ENCODE measurements around the gene BBS9.

The BBS9 gene

GRCh38 chr7:33357846-33358245 is 228.5 kb downstream of the BBS9 start:
- no peaks in the 10 kb centered on the region for H3K9me3 ChIP-seq (ENCODE audit: insufficient read depth, low read length)
- no peak overlapping the region for H2AFZ ChIP-seq (ENCODE audit: low read depth, low read length)
- H3K27me3 ChIP-seq (ENCODE audit: low read depth, low read length): no peaks in the 10 kb centered on the region
- no peaks in the 10 kb centered on the region for H3K79me2 ChIP-seq (ENCODE audit: low read length)
- no peaks in the 10 kb centered on the region for H3K4me1 ChIP-seq (ENCODE audit: low read length)
- H4K20me1 ChIP-seq (ENCODE audit: insufficient read depth, low read length): no peaks in the 10 kb centered on the region
- no peak overlapping the region for H3K27ac ChIP-seq (ENCODE audit: low read length)
- no peaks in the 10 kb centered on the region for H3K36me3 ChIP-seq (replicated peaks; ENCODE audit: low read depth, low read length)
- no peak overlapping the region for H3K9ac ChIP-seq (ENCODE audit: low read length)
- no peak overlapping the region for H3K4me3 ChIP-seq (ENCODE audit: low read length)
- no peak overlapping the region for H3K4me2 ChIP-seq (ENCODE audit: low read length)
- TF ChIP-seq EZH2phosphoT487 (IDR thresholded peaks at IDR 0.05; ENCODE audit: low read depth) (no peak), CTCF (IDR thresholded peaks at IDR 0.05; ENCODE audit: low read depth, low read length) (no peak)

- Histone ChIP-seq H3K9ac (ENCODE audit: low read length) (no peak overlapping the region), H2AFZ (ENCODE audit: low read depth, low read length) (no peak overlapping the region), H3K79me2 (ENCODE audit: low read length) (no peaks in the 10 kb centered on the region), H3K36me3 (replicated peaks; ENCODE audit: low read depth, low read length) (no peaks in the 10 kb centered on the region), H3K27me3 (ENCODE audit: low read depth, low read length) (no peaks in the 10 kb centered on the region), H3K4me2 (ENCODE audit: low read length) (no peak overlapping the region), H4K20me1 (ENCODE audit: insufficient read depth, low read length) (no peaks in the 10 kb centered on the region), H3K9me3 (ENCODE audit: insufficient read depth, low read length) (no peaks in the 10 kb centered on the region), H3K27ac (ENCODE audit: low read length) (no peak overlapping the region), H3K4me3 (ENCODE audit: low read length) (no peak overlapping the region), H3K4me1 (ENCODE audit: low read length) (no peaks in the 10 kb centered on the region; the same call in 1 of the 2 replicates)
- TF ChIP-seq CTCF (IDR thresholded peaks at IDR 0.05; ENCODE audit: low read depth, low read length): no peak
- no peak for TF ChIP-seq EZH2phosphoT487 (IDR thresholded peaks at IDR 0.05; ENCODE audit: low read depth)
These were observed 240.5 kb downstream of the BBS9 start for GRCh38 chr7:33369888-33370287.

GRCh38 chr7:33373195-33373594 is 243.8 kb downstream of the BBS9 start:
- no peaks in the 10 kb centered on the region for H3K36me3 ChIP-seq (replicated peaks; ENCODE audit: low read depth, low read length)
- no peak overlapping the region for H3K9ac ChIP-seq (ENCODE audit: low read length)
- H3K27me3 ChIP-seq (ENCODE audit: low read depth, low read length): no peaks in the 10 kb centered on the region
- H3K4me2 ChIP-seq (ENCODE audit: low read length): no peak overlapping the region
- no peaks in the 10 kb centered on the region for H3K79me2 ChIP-seq (ENCODE audit: low read length)
- H3K4me1 ChIP-seq (ENCODE audit: low read length): no peaks in the 10 kb centered on the region; the same call in 1 of the 2 replicates
- no peaks in the 10 kb centered on the region for H4K20me1 ChIP-seq (ENCODE audit: insufficient read depth, low read length)
- no peak for TF ChIP-seq EZH2phosphoT487 (IDR thresholded peaks at IDR 0.05; ENCODE audit: low read depth)
- H3K27ac ChIP-seq (ENCODE audit: low read length): no peak overlapping the region
- no peaks in the 10 kb centered on the region for H3K9me3 ChIP-seq (ENCODE audit: insufficient read depth, low read length)
- H2AFZ ChIP-seq (ENCODE audit: low read depth, low read length): no peak overlapping the region
- H3K4me3 ChIP-seq (ENCODE audit: low read length): no peak overlapping the region

- H3K9me3 ChIP-seq (ENCODE audit: insufficient read depth, low read length): no peaks in the 10 kb centered on the region
- H3K79me2 ChIP-seq (ENCODE audit: low read length): no peaks in the 10 kb centered on the region
- no peak overlapping the region for H3K27ac ChIP-seq (ENCODE audit: low read length)
- no peaks in the 10 kb centered on the region for H3K4me1 ChIP-seq (ENCODE audit: low read length)
- H3K9ac ChIP-seq (ENCODE audit: low read length): no peak overlapping the region
- H3K4me2 ChIP-seq (ENCODE audit: low read length): no peak overlapping the region
- no peaks in the 10 kb centered on the region for H4K20me1 ChIP-seq (ENCODE audit: insufficient read depth, low read length)
- H3K27me3 ChIP-seq (ENCODE audit: low read depth, low read length): no peaks in the 10 kb centered on the region
- H3K36me3 ChIP-seq (replicated peaks; ENCODE audit: low read depth, low read length): no peaks in the 10 kb centered on the region
- no peak overlapping the region for H2AFZ ChIP-seq (ENCODE audit: low read depth, low read length)
- no peak for TF ChIP-seq EZH2phosphoT487 (IDR thresholded peaks at IDR 0.05; ENCODE audit: low read depth)
- no peak for TF ChIP-seq CTCF (IDR thresholded peaks at IDR 0.05; ENCODE audit: low read depth, low read length)
- H3K4me3 ChIP-seq (ENCODE audit: low read length): no peak overlapping the region
These were observed 250.6 kb downstream of the BBS9 start for GRCh38 chr7:33379891-33380525.

Data from OCI-LY3 (cell line).